ENCODE results near the gene GP1BB. TPM values are rescaled to one million over a fixed set of nuclear protein-coding genes. Genes with fewer than 3 reads are reported as not detected.
"Not testable (repeated sequence)": the region's sequence is repeated elsewhere in the genome, so short reads cannot be mapped to it uniquely, and the experiment has no call there.

Gene GP1BB
- total RNA-seq (1 to 10 TPM in 1 of 4 donors, not detected in 3; 9.0 TPM), polyA plus RNA-seq (29.5 TPM)
- long read RNA-seq, donor 1, transcript GP1BB-201 (2 exons, 1,553 nt), result major isoform, 21 of 31 reads
- long read RNA-seq, donor 1, partial matches to known transcripts, result 0 of 31 reads
- long read RNA-seq, donor 1, other reads (novel, unspliced or antisense), result 10 of 31 reads
- long read RNA-seq, donor 2, transcript GP1BB-201 (2 exons, 1,553 nt), result major isoform, 15 of 23 reads
- long read RNA-seq, donor 2, partial matches to known transcripts, result 0 of 23 reads
- long read RNA-seq, donor 2, other reads (novel, unspliced or antisense), result 8 of 23 reads
- long read RNA-seq, donor 3, transcript GP1BB-201 (2 exons, 1,553 nt), result major isoform, 7 of 14 reads
- long read RNA-seq, donor 3, partial matches to known transcripts, result 0 of 14 reads
- long read RNA-seq, donor 3, other reads (novel, unspliced or antisense), result 7 of 14 reads
- long read RNA-seq, donor 4, transcript GP1BB-201 (2 exons, 1,553 nt), result major isoform, 29 of 29 reads
- long read RNA-seq, donor 4, partial matches to known transcripts, result 0 of 29 reads
- long read RNA-seq, donor 4, other reads (novel, unspliced or antisense), result 0 of 29 reads

DNA sequence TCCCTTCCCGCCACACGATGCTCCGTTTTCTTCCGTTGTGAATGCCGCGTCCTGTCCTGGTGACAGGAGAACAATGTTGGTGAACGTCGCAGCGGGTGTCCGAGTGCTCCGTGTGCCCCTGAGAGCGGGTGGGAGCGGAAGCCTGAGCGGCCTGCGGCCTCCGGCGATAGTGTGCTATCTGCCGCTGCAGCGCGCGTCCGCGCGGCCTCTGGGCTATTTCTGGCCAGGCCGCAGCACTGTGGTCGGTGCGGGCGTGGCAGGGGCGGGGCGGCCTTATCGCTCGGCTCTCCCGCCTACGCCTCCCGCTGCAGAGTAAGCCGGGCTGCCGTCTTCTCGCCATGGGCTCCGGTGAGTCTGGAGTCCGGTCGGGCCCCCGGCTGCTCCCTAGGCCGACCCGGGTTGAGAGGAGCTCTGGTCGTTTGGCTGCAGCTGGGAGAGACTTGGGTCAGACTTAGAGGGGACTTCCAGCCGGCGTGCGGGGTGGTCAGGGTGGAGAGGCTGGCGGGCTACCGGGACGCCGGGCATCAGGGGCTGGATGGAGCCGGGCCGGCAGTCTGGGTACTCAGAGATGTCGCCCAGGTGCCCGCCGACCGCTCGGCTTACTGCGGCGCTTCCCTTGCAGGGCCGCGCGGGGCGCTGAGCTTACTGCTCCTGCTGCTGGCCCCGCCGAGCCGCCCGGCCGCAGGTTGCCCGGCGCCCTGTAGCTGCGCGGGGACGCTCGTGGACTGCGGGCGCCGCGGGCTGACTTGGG, at the start of gene GP1BB:
GP1BB (plus strand) TSS at position 308 of the 751 bp plus-strand sequence; CDS start at position 339, 31 bp downstream.
- Histone ChIP-seq H3K27ac (ENCODE audit: low read length) (peak within 1 kb of the TSS; percentile 19), H3K9me3 (ENCODE audit: control insufficient read depth, low read length) (no peaks in the 10 kb centered on the region), H3K27me3 (ENCODE audit: control insufficient read depth, insufficient read depth) (no peaks in the 10 kb centered on the region), H3K4me1 (ENCODE audit: control insufficient read depth, insufficient read depth, low read length) (no peaks in the 10 kb centered on the region), H3K4me3 (ENCODE audit: low read length) (peak within 1 kb of the TSS; percentile 1)
- DNase-seq (peak; percentile 65 to 89 (median 85)), ATAC-seq (peak; percentile 64 to 73)
- 32% methylated on average over 80 of the region's 80 CpGs for WGBS
- intact Hi-C loops (cut with DNase I), result no loop called here

DNA sequence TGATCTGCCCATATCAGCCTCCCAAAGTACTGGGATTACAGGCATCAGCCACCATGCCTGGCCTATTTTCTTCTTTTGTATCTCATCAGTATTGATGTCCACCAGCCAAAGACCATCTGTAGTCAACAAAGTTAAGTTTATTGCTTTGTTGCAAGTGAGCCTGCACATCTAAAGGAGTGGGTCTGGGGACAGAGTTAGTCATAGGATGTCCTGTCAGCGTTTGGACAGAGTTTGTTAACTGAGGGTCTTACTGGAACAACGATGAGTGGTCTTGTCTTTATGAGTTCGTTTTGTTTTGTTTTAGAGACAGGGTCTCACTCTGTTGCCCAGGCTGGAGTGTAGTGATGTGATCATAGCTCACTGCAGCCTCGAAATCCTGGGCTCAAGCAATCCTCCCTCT, 49.7 kb upstream of the GP1BB start:
- Histone ChIP-seq H3K9me3 (ENCODE audit: control insufficient read depth, low read length) (no peaks in the 10 kb centered on the region), H3K27me3 (ENCODE audit: control insufficient read depth, insufficient read depth) (no peaks in the 10 kb centered on the region), H3K4me1 (ENCODE audit: control insufficient read depth, insufficient read depth, low read length) (no peaks in the 10 kb centered on the region), H3K4me3 (ENCODE audit: low read length) (no peak overlapping the region), H3K27ac (ENCODE audit: low read length) (no peak overlapping the region)
- 80% methylated on average over 4 of the region's 4 CpGs for WGBS
- intact Hi-C loops (cut with DNase I), result no loop called here
- no peak for DNase-seq
- ATAC-seq, result no peak

DNA sequence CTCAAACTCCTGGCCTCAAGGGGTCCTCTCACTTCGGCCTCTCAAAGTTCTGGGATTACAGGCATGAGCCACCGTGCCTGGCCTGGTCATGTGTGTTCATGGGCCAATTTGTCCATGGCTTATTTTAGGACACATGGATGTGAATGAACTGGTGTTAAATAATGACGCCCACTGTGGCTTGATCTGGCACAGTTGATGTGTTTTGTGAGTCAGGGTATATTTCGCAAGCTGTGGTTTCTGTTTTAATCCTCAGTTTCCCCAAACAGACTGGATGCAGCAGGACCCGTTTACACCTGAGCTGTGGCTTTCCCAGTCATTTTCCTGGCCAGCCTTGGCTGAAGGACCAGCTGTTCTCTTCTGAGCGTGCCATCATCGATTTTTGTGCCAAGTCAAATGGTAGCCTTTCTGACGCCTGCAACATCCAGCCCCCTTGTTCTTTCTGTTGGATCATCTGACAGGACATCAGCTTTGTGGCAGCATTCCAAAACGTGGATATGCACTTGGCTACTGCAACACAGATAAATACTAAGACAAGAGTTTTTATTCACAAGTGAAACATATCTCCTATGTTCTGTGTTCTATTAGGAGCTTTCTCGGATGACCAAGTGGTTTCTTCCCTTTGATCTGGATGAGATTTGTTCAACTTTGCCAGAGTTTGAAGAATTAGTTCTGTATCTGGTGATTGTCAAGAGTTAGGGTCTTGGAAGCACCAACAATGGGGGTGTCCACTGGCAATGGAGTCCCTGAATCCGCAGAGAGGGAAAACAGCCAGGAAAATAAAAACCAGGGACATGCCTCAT, 49.0 kb upstream of the GP1BB start:
- Histone ChIP-seq H3K4me3 (ENCODE audit: low read length) (no peak overlapping the region), H3K4me1 (ENCODE audit: control insufficient read depth, insufficient read depth, low read length) (no peaks in the 10 kb centered on the region), H3K27me3 (ENCODE audit: control insufficient read depth, insufficient read depth) (no peaks in the 10 kb centered on the region), H3K9me3 (ENCODE audit: control insufficient read depth, low read length) (no peaks in the 10 kb centered on the region), H3K27ac (ENCODE audit: low read length) (no peak overlapping the region)
- 70% methylated on average over 11 of the region's 11 CpGs for WGBS
- ATAC-seq, result no peak
- intact Hi-C loops (cut with DNase I), result no loop called here
- DNase-seq, result no peak

DNA sequence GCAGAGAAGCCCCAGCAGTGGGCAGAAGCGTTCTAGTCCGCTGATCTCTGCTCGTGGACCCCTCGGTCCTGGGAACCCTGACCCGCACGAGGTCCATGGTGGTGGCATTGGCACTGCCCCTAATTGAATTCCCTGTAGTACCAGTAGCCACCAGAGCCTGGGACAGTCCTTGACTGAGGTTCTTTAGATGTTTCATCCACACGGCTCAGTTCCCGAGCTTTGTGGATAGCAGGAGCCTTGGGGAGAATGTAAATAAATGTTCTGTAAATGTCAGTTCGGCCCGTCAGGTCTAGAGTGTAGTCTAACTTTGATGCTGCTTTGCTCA, 48.4 kb upstream of the GP1BB start:
- intact Hi-C loops (cut with DNase I), result loop anchor here in 1 of 4 donors (5.0 kb wide), 1 partner anchor 42 kb away; no protein-coding TSS in a partner anchor
- H3K27me3 ChIP-seq (ENCODE audit: control insufficient read depth, insufficient read depth), result no peaks in the 10 kb centered on the region
- no peak overlapping the region for H3K27ac ChIP-seq (ENCODE audit: low read length)
- H3K4me3 ChIP-seq (ENCODE audit: low read length), result no peak overlapping the region
- DNase-seq, result no peak
- 81% methylated on average over 10 of the region's 10 CpGs for whole genome bisulfite sequencing
- no peaks in the 10 kb centered on the region for H3K9me3 ChIP-seq (ENCODE audit: control insufficient read depth, low read length)
- no peaks in the 10 kb centered on the region for H3K4me1 ChIP-seq (ENCODE audit: control insufficient read depth, insufficient read depth, low read length)
- no peak for ATAC-seq

DNA sequence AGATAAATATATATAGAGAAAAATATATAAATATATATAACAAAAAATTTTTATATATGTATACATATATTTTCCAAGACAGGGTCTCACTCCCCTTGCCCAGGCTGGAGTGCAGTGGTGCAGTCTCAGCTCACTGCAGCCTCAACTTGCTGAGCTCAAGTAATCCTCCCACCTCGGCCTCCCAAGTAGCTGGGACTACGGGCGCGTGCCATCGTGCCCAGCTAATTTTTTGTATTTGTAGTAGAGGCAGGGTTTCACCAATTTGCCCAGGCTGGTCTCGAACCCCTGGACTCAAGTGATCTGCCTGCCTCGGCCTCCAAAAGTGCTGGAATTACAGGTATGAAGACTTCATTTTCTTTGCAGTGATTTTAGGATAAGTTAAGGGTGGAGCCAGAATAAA, 47.9 kb upstream of the GP1BB start:
- Histone ChIP-seq H3K27me3 (ENCODE audit: control insufficient read depth, insufficient read depth) (no peaks in the 10 kb centered on the region), H3K9me3 (ENCODE audit: control insufficient read depth, low read length) (no peaks in the 10 kb centered on the region), H3K4me3 (ENCODE audit: low read length) (no peak overlapping the region), H3K4me1 (ENCODE audit: control insufficient read depth, insufficient read depth, low read length) (no peaks in the 10 kb centered on the region), H3K27ac (ENCODE audit: low read length) (no peak overlapping the region)
- ATAC-seq (no peak), DNase-seq (no peak)
- intact Hi-C loops (cut with DNase I), result loop anchor here in 1 of 4 donors (5.0 kb wide), 1 partner anchor 42 kb away; no protein-coding TSS in a partner anchor
- 94% methylated on average over 7 of the region's 7 CpGs for WGBS

DNA sequence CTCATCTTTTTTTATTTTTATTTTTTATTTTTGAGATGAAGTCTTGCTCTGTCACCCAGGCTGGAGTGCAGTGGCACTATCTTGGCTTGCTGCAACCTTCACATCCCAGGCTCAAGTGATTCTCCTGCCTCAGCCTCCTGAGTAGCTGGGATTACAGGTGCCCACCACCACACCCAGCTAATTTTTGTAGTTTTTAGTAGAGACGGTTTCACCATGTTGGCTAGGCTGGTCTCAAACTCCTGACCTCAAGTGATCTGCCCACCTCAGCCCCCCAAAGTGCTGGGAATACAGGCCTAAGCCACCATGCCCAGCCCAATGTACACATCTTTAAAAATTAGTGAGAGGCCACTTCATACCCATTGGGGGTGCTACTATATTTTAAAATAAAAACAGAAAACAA, 46.9 kb upstream of the GP1BB start:
- not testable (repeated sequence) for H3K4me1 ChIP-seq (ENCODE audit: control insufficient read depth, insufficient read depth, low read length); H3K4me3 ChIP-seq (ENCODE audit: low read length); DNase-seq; H3K27me3 ChIP-seq (ENCODE audit: control insufficient read depth, insufficient read depth); ATAC-seq; H3K9me3 ChIP-seq (ENCODE audit: control insufficient read depth, low read length); H3K27ac ChIP-seq (ENCODE audit: low read length)
- intact Hi-C loops (cut with DNase I), result loop anchor here in 1 of 4 donors (5.0 kb wide), 1 partner anchor 41 kb away; no protein-coding TSS in a partner anchor
- WGBS, result 84% methylated on average over 1 of the region's 1 CpG

DNA sequence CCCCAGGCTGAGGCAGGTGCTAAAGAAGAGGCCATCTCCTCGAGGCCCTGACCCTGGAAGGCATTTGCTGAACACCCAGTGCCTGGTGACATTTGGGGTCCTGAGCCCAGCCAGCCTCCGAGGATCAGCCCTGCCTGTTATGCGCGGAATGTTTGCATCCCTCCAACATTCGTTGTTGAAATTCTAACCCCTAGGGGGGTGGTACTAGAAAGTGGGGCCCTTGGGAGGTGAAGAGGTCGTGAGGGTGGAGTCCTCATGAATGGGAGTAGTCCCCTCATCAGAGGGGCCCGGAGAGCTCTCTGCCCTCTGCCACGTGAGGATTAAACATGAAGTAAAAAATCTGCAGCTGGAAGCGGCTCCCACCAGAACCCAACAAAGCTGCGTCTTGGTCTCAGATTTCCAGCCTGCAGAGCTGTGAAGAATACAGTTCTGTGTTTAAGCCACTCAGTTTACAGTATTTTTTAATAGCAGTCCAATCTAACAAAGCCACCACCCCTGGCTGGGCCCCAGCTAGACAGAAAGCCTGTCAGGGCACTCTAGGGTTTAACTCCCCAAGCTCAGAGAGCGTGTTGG, 44.3 kb upstream of the GP1BB start:
- DNase-seq (no peak), ATAC-seq (no peak)
- Histone ChIP-seq H3K27ac (ENCODE audit: low read length) (no peak overlapping the region), H3K27me3 (ENCODE audit: control insufficient read depth, insufficient read depth) (no peaks in the 10 kb centered on the region), H3K4me3 (ENCODE audit: low read length) (no peak overlapping the region), H3K9me3 (ENCODE audit: control insufficient read depth, low read length) (no peaks in the 10 kb centered on the region), H3K4me1 (ENCODE audit: control insufficient read depth, insufficient read depth, low read length) (no peaks in the 10 kb centered on the region)
- 59% methylated on average over 11 of the region's 11 CpGs for WGBS
- intact Hi-C loops (cut with DNase I), result loop anchor here in 1 of 4 donors (5.0 kb wide), 1 partner anchor 38 kb away; no protein-coding TSS in a partner anchor

DNA sequence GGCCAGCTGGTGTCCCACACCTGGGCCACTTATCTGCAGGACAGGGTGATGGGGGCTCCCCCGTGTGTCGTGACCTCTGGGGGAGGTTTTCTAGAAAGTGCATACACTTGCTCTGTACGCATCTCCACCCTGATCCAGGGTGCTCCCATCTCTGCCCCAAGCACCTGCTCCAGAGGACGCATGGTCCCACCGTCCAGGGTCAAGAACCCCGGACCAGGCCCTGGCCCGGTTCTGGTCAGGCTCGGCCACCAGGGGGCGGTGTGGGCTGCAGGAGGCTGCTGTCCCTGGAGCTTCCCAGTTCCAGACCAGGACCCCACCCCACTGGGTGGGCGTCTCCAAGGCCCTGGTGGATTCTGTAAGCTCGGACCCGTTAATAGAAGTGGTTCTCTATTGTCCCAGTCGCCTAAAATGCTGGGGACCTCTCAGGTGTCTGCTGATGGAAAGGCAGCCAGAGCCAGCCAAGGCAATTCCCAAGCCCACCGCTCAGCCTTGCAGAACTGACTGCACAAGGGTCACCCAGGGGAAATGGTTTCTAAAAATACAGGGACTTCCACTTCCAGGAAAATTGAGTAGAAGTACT, 43.7 kb upstream of the GP1BB start:
- no peak overlapping the region for H3K27ac ChIP-seq (ENCODE audit: low read length)
- ATAC-seq (peak; percentile 89), DNase-seq (peak; percentile 56 to 89 (median 89))
- H3K9me3 ChIP-seq (ENCODE audit: control insufficient read depth, low read length), result no peaks in the 10 kb centered on the region
- no peaks in the 10 kb centered on the region for H3K27me3 ChIP-seq (ENCODE audit: control insufficient read depth, insufficient read depth)
- H3K4me1 ChIP-seq (ENCODE audit: control insufficient read depth, insufficient read depth, low read length), result no peaks in the 10 kb centered on the region
- 30% methylated on average over 14 of the region's 14 CpGs for WGBS
- intact Hi-C loops (cut with DNase I), result loop anchor here in 3 of 4 donors (5.0 kb wide), 1 partner anchor 38 kb away; no protein-coding TSS in a partner anchor
- H3K4me3 ChIP-seq (ENCODE audit: low read length), result no peak overlapping the region

DNA sequence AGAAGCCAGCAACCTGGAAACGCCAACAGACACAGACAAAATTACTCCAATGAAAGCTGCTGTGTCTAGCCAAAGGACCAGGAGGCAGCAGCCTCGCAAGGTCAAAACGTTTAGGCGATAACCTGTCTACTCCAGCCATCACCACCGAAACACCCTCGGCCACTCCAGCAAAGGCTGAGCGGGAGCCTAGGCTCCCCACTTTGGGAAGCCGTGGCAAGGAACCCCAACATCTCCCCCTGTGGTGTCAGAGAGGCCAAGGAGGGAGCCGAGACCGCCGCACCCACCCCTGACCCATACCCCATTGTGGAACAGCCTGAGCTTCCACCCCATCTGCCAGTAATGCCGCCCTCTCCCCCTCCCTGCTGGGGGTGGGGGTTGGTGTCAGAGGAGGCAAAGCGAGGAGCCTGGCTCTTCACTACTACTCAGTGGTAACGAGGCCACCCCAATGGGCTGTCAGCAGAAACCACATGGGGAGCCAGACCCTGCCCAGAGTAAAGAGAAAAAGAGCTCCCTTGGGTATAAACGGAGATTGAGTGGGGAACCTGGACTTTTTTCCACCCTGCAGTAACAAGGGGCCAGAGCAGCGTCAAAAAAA, 43.0 kb upstream of the GP1BB start:
- intact Hi-C loops (cut with DNase I), result loop anchor here in 2 of 4 donors (5.0 kb wide), 1 partner anchor 37 kb away; no protein-coding TSS in a partner anchor
- H3K4me1 ChIP-seq (ENCODE audit: control insufficient read depth, insufficient read depth, low read length), result no peaks in the 10 kb centered on the region
- ATAC-seq (no peak), DNase-seq (no peak)
- WGBS, result 89% methylated on average over 16 of the region's 16 CpGs
- H3K27ac ChIP-seq (ENCODE audit: low read length), result no peak overlapping the region
- H3K9me3 ChIP-seq (ENCODE audit: control insufficient read depth, low read length), result no peaks in the 10 kb centered on the region
- H3K4me3 ChIP-seq (ENCODE audit: low read length), result no peak overlapping the region
- no peaks in the 10 kb centered on the region for H3K27me3 ChIP-seq (ENCODE audit: control insufficient read depth, insufficient read depth)
